Renal cortex interstitium (tissue), 15 donors: ENCODE data around the gene ODF2L. TPM values are rescaled to one million over a fixed set of nuclear protein-coding genes. Genes with fewer than 3 reads are reported as not detected.

Experiments used
- DNase-seq, 11 donors: peaks; one replicate each; pipeline ENCODE4 v3.0.0-alpha.2; 2013; ENCODE audit warnings: low read depth in 9 of 11, low spot score in 4 of 11; ENCODE audit errors: extremely low read depth in 1 of 11
- long read RNA-seq, 16 experiments: transcript quantifications; one replicate each; lab custom pipeline, GENCODE V29; 2026
- polyA plus RNA-seq, 3 donors: library from polyadenylated mRNA; unstranded; fragments of 120-200 nt; gene quantifications; one replicate each; pipeline ENCODE4 v1.2.1, GENCODE V29; 2013; ENCODE audit not compliant: insufficient read length in 3 of 3

The ODF2L gene, protein sequence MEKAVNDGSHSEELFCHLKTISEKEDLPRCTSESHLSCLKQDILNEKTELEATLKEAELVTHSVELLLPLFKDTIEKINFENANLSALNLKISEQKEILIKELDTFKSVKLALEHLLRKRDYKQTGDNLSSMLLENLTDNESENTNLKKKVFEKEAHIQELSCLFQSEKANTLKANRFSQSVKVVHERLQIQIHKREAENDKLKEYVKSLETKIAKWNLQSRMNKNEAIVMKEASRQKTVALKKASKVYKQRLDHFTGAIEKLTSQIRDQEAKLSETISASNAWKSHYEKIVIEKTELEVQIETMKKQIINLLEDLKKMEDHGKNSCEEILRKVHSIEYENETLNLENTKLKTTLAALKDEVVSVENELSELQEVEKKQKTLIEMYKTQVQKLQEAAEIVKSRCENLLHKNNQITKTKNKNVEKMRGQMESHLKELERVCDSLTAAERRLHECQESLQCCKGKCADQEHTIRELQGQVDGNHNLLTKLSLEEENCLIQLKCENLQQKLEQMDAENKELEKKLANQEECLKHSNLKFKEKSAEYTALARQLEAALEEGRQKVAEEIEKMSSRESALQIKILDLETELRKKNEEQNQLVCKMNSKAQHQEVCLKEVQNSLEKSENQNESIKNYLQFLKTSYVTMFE
- polyA plus RNA-seq = 10 to 100 TPM; 47.4 to 84.6 (median 61.1) TPM
- long read RNA-seq, donor 1, partial matches to known transcripts = 0 of 4 reads
- long read RNA-seq, donor 1, other reads (novel, unspliced or antisense) = 0 of 4 reads
- long read RNA-seq, donor 2, partial matches to known transcripts = 0 of 6 reads
- long read RNA-seq, donor 2, other reads (novel, unspliced or antisense) = 0 of 6 reads
- long read RNA-seq, donor 3, transcript ODF2L-213 (2 exons, 1,650 nt) = major isoform, 6 of 9 reads
- long read RNA-seq, donor 3, partial matches to known transcripts = 0 of 9 reads
- long read RNA-seq, donor 3, other reads (novel, unspliced or antisense) = 0 of 9 reads
- long read RNA-seq, donor 4, partial matches to known transcripts = 0 of 6 reads
- long read RNA-seq, donor 4, other reads (novel, unspliced or antisense) = 0 of 6 reads
- long read RNA-seq, donor 5 = 0 reads
- long read RNA-seq, donor 6, partial matches to known transcripts = 5 of 10 reads
- long read RNA-seq, donor 6, other reads (novel, unspliced or antisense) = 0 of 10 reads
- long read RNA-seq, donor 7, transcript ODF2L-213 (2 exons, 1,650 nt) = major isoform, 5 of 6 reads
- long read RNA-seq, donor 7, partial matches to known transcripts = 0 of 6 reads
- long read RNA-seq, donor 7, other reads (novel, unspliced or antisense) = 0 of 6 reads
- long read RNA-seq, donor 8, transcript ODF2L-213 (2 exons, 1,650 nt) = major isoform, 9 of 12 reads
- long read RNA-seq, donor 8, partial matches to known transcripts = 0 of 12 reads
- long read RNA-seq, donor 8, other reads (novel, unspliced or antisense) = 0 of 12 reads
- long read RNA-seq, donor 9, transcript ODF2L-213 (2 exons, 1,650 nt) = major isoform, 5 of 6 reads
- long read RNA-seq, donor 9, partial matches to known transcripts = 0 of 6 reads
- long read RNA-seq, donor 9, other reads (novel, unspliced or antisense) = 0 of 6 reads
- long read RNA-seq, donor 10, partial matches to known transcripts = 0 of 2 reads
- long read RNA-seq, donor 10, other reads (novel, unspliced or antisense) = 0 of 2 reads
- long read RNA-seq, donor 11, partial matches to known transcripts = 0 of 4 reads
- long read RNA-seq, donor 11, other reads (novel, unspliced or antisense) = 0 of 4 reads
- long read RNA-seq, donor 12, transcript ODF2L-213 (2 exons, 1,650 nt) = major isoform, 5 of 8 reads
- long read RNA-seq, donor 12, partial matches to known transcripts = 0 of 8 reads
- long read RNA-seq, donor 12, other reads (novel, unspliced or antisense) = 0 of 8 reads
- long read RNA-seq, donor 13, transcript ODF2L-213 (2 exons, 1,650 nt) = major isoform, 10 of 14 reads
- long read RNA-seq, donor 13, partial matches to known transcripts = 0 of 14 reads
- long read RNA-seq, donor 13, other reads (novel, unspliced or antisense) = 0 of 14 reads
- long read RNA-seq, donor 14, partial matches to known transcripts = 0 of 4 reads
- long read RNA-seq, donor 14, other reads (novel, unspliced or antisense) = 0 of 4 reads
- long read RNA-seq, donor 15, partial matches to known transcripts = 0 of 2 reads
- long read RNA-seq, donor 15, other reads (novel, unspliced or antisense) = 0 of 2 reads
- long read RNA-seq, donor 16, transcript ODF2L-213 (2 exons, 1,650 nt) = major isoform, 11 of 19 reads
- long read RNA-seq, donor 16, partial matches to known transcripts = 5 of 19 reads
- long read RNA-seq, donor 16, other reads (novel, unspliced or antisense) = 0 of 19 reads

DNA sequence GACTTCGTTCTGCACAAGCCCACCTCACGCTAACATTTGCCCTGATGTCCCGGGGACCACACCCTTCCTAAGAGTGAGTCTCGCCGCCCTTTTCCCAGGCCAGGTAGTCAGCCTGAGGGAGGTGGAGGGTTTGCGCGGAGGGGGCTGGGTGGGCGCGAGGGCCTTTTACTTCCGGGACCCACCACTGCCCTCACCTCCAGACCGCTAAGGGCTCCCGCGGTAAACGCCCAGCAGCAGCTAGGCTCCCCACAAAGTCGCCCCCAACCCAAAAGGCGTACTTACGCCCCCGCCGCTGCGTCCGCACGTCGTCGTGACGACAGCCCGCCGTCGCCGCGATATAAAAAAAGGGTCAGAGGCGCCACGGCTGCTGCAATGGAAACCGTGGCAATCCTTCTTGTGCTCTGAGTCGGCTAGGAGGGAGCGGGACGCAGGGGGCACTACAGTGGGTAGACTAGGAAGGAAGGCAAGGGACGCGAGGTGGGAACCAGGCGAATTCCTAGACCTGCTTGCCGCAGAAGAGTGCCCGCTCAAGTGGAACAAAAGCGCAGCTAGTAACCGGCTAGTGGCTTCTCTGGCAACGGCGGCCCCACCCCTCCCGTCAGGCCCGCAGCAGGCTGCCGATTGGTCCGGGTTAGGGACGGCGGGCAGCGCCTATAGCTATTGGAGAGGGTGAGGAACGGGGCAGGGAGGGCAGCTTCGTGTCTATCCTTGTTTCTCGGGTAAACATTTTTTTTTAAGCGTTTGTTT, at the start of gene ODF2L:
Gene ODF2L, minus strand, starts transcription at position 573 of the 747 bp plus-strand sequence. CDS start 9,296 bp downstream, outside the sequence.
- DNase-seq = peak; percentile 64 to 84 (median 78)

GRCh38 chr1:86445919-86446318, 49.8 kb upstream of the ODF2L start:
- DNase-seq = no peak

- no peak for DNase-seq
Measured at GRCh38 chr1:86441997-86442396, 45.9 kb upstream of the ODF2L start.

GRCh38 chr1:86441581-86441980, 45.5 kb upstream of the ODF2L start:
- DNase-seq = no peak

DNA sequence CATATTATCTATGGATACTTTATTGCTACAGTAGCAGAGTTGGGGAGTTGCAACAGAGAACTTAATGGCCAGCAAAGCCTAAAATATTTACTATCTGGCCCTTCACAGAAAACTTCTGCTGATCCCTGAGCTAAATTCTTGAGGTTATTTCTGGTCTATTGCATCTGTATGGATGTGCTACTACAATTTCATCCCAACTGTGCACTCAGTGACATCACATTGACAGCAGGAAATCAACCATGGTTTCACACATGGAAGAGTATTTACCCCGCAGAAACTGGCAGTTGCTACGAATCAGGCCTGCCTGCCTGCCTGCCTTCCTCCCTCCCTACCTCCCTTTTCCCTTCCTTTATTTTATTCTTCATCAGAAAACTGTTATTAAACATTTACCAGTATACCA, 39.9 kb upstream of the ODF2L start:
- no peak for DNase-seq

- DNase-seq = no peak
Measured at GRCh38 chr1:86435327-86435726, 39.2 kb upstream of the ODF2L start.

GRCh38 chr1:86434059-86434458, 37.9 kb upstream of the ODF2L start:
- no peak for DNase-seq

DNA sequence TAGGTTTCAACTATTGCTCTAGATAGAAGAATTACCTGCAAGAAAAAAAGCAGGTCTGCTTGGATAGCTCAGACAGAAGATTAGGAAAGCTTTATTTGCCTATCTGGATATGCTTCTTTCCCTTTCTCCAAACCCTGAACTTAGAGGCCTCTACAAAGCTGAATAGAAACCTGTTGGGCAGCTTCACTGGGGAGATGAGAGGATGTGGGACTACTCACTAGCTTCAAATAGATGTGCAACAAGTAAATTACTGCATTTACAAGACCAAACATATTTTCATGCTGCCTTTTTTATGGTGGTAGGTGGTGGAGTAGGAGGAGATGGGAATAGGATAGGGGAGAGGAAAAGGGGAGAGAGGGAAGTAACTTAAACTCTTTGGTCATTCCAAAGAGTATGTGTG, 34.3 kb upstream of the ODF2L start:
- DNase-seq = no peak

- DNase-seq = peak in 1 of 11 donors; percentile 19
Measured at GRCh38 chr1:86429835-86430234, 33.7 kb upstream of the ODF2L start.

DNA sequence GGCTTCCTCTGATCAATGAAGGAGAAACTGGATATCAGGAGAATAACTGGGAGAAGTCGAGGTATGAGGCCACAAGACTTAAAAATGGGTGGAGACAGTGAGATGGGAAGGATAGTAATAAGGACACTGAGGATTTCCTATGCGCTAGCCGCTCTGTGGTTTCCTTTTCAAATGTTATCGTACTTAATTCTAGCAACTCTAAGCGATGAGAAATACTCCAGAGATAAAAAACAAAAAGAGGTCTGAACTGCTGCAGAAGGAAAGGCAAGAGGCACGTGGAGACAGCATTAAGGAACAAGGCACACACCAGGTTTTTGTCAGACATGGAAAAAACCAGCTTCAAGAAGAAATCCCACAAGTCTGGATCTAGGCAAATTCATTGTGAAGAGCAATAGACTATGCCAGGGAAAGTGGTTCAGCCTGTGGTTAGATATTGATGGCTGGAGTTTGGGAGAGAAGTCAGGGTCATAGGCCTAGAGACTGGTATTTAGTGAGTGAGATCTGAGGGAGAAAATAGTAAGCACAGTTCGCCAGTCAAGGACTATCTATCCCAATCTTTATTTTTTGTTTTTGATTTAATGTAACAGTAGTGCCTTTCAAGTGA, 33.1 kb upstream of the ODF2L start:
- no peak for DNase-seq

DNA sequence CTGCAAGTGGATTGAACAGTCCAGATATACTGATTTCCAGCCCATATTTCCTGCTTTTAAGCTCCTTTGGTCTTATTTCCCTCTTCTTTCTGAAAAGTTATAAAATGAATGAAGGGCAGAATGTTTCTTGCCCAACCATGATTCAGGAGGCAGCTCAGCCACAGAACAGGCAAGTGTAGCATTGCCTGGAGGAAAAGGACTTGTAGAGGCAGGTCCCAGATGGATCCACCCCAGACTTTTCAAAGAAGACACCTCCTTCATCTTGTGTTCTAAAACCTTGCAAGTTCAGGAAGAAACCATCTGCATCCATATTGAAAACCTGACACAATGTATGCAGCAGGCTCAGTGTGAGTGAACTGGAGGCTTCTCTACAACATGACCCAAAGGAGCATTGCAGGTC, 27.8 kb upstream of the ODF2L start, which contains the start of gene CLCA2:
Gene CLCA2, plus strand, starts transcription at position 299 of the 400 bp plus-strand sequence. Its CDS starts 77 bp downstream, at position 376.
- DNase-seq = no peak

- DNase-seq = no peak
Measured at GRCh38 chr1:86423473-86423872, 27.4 kb upstream of the ODF2L start.

DNA sequence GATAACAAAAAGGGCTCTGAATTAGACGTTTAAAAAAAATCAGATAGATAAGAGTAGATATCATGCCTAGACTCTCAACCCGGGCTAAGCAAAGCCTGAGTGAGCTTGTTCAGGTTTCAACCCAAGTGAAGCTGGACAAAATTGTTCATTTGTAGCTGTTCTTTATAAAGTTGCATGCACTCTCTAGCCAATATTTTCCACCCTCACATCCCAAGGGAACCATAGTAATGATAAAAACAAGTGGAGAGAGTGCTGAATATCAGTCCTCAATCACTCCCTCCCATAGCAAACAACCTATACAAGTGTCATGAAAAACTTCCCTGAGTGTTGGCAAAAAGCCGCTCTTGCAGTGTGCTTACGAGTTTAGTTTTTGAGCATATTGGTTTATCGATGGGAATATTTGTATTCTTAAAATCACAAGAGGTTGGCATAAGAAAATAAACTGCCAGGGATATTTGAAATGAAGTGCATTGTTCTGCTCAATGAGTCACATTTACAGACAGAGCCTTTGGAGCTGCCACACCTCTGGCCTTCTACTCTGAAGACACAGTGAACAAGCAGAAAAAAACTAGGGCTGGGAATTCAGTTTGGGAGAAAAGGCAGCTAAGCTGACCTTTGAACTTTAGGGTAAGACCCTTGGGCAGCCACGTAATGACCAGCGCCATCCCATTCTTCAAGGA, 25.6 kb upstream of the ODF2L start:
- no peak for DNase-seq

GRCh38 chr1:86419277-86419903, 23.3 kb upstream of the ODF2L start:
- no peak for DNase-seq

- DNase-seq = no peak
Measured at GRCh38 chr1:86416343-86416742, 20.2 kb upstream of the ODF2L start.
